Choroid plexus epithelial cell (primary cell): ENCODE results near the gene ANKRD7.

Experiments
- DNase-seq: peaks from one replicate; pipeline ENCODE4 v3.0.0-alpha.2; 2010; ENCODE audit warnings: low read depth
- H3K4me3 ChIP-seq: 2 replicates; pipeline ENCODE4 v1.5.1; 2011; ENCODE audit warnings: low read depth, mild to moderate bottlenecking, control low read depth, low read length, moderate library complexity
- CTCF ChIP-seq: conservative IDR thresholded peaks from 2 replicates; pipeline ENCODE4 v1.5.1; 2011; ENCODE audit warnings: low read depth, mild to moderate bottlenecking, control low read depth, inconsistent platforms, low read length, moderate library complexity

The ANKRD7 gene

DNA sequence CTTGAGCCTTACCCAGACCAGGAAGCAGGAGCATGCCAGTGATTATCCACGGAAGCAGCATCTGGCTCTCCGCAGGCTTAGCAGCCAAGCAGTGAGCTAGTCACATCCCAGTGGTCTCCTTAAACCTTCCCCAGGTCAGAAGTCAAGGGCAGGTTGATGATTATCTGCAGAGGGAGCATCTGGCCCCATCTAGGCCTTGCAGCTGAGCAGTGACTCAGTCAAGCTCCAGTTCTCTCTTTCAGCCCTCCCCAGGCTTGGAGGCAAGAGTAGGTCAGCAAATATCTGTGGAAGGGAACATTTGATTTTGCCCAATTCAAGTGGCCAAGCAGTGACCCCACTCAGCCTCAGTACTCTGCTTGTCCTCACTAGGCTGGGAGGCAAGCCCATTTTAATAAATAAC lies 61.6 kb downstream of the ANKRD7 start:
- no peak for TF ChIP-seq CTCF
- no peak for DNase-seq

GRCh38 chr7:118288098-118288497 lies 63.6 kb downstream of the ANKRD7 start:
- no peak overlapping the region for H3K4me3 ChIP-seq
- TF ChIP-seq CTCF: no peak
- peak; percentile 26 for DNase-seq

More for the DNA sequence above, 61.6 kb downstream of the ANKRD7 start:
- no peak overlapping the region for H3K4me3 ChIP-seq

GRCh38 chr7:118289476-118289875 lies 65.0 kb downstream of the ANKRD7 start:
- H3K4me3 ChIP-seq: no peak overlapping the region

More at GRCh38 chr7:118289476-118289875, 65.0 kb downstream of the ANKRD7 start:
- no peak for DNase-seq
- TF ChIP-seq CTCF: no peak
